Measurements from ENCODE around the gene MMP17.

Gene MMP17

GRCh38 chr12:131794573-131794972 is 33.6 kb upstream of the MMP17 start:
- TF ChIP-seq CTCF (IDR thresholded peaks at IDR 0.05; ENCODE audit: borderline replicate concordance, control extremely low read depth, extremely low read depth, insufficient read depth, missing control alignments), result no peak
- in situ Hi-C loops (cut with MboI; ENCODE audit: low sequenced_read_pairs, unreplicated experiment), result no loop called here
- DNase-seq (ENCODE audit: low spot score), result no peak

GRCh38 chr12:131795064-131795463 is 33.1 kb upstream of the MMP17 start:
- in situ Hi-C loops (cut with MboI; ENCODE audit: low sequenced_read_pairs, unreplicated experiment), result no loop called here
- no peak for TF ChIP-seq CTCF (IDR thresholded peaks at IDR 0.05; ENCODE audit: borderline replicate concordance, control extremely low read depth, extremely low read depth, insufficient read depth, missing control alignments)
- no peak for DNase-seq (ENCODE audit: low spot score)

- TF ChIP-seq CTCF (IDR thresholded peaks at IDR 0.05; ENCODE audit: borderline replicate concordance, control extremely low read depth, extremely low read depth, insufficient read depth, missing control alignments), result no peak
- DNase-seq (ENCODE audit: low spot score), result no peak
- in situ Hi-C loops (cut with MboI; ENCODE audit: low sequenced_read_pairs, unreplicated experiment), result no loop called here
Observed at GRCh38 chr12:131795690-131796410, 32.3 kb upstream of the MMP17 start.

- TF ChIP-seq CTCF (IDR thresholded peaks at IDR 0.05; ENCODE audit: borderline replicate concordance, control extremely low read depth, extremely low read depth, insufficient read depth, missing control alignments), result no peak
- no peak for DNase-seq (ENCODE audit: low spot score)
- in situ Hi-C loops (cut with MboI; ENCODE audit: low sequenced_read_pairs, unreplicated experiment), result no loop called here
Observed at GRCh38 chr12:131796411-131796736, 31.8 kb upstream of the MMP17 start.

GRCh38 chr12:131796754-131797587 is 31.2 kb upstream of the MMP17 start:
- no peak for DNase-seq (ENCODE audit: low spot score)

GRCh38 chr12:131797588-131797934 is 30.6 kb upstream of the MMP17 start:
- in situ Hi-C loops (cut with MboI; ENCODE audit: low sequenced_read_pairs, unreplicated experiment), result no loop called here
- DNase-seq (ENCODE audit: low spot score), result no peak

More at GRCh38 chr12:131796754-131797587, 31.2 kb upstream of the MMP17 start:
- no peak for TF ChIP-seq CTCF (IDR thresholded peaks at IDR 0.05; ENCODE audit: borderline replicate concordance, control extremely low read depth, extremely low read depth, insufficient read depth, missing control alignments)
- in situ Hi-C loops (cut with MboI; ENCODE audit: low sequenced_read_pairs, unreplicated experiment), result no loop called here

More at GRCh38 chr12:131797588-131797934, 30.6 kb upstream of the MMP17 start:
- TF ChIP-seq CTCF (IDR thresholded peaks at IDR 0.05; ENCODE audit: borderline replicate concordance, control extremely low read depth, extremely low read depth, insufficient read depth, missing control alignments), result no peak

Data from GM13976 (cell line).